AG04450 (cell line): Measurements from ENCODE around the gene FSTL5. TPM values are rescaled to one million over a fixed set of nuclear protein-coding genes. Genes with fewer than 3 reads are reported as not detected.

ENCODE experiments used
- CTCF ChIA-PET: fragments of 300-600, 350-600 bp; formaldehyde crosslinking; extraction: SDS; loops from one replicate; lab custom pipeline; 2022; ENCODE audit warnings: antibody characterized with exemption, inconsistent platforms; lab: Charles Lee
- POLR2A ChIA-PET: fragments of 350-600 bp; formaldehyde crosslinking; extraction: SDS; loops from one replicate; lab custom pipeline; 2021; ENCODE audit warnings: antibody characterized with exemption, inconsistent platforms; lab: Yijun Ruan, JAX
- DNase-seq: peaks from one replicate; pipeline ENCODE4 v3.0.0-alpha.2; 2011; ENCODE audit warnings: low read depth, low spot score
- H3K27ac ChIP-seq: one replicate; pipeline ENCODE4 v1.5.1; 2012; ENCODE audit warnings: low read depth, low read length, control low read depth
- H3K27me3 ChIP-seq: one replicate; pipeline ENCODE4 v1.6.0; 2012; ENCODE audit warnings: low read length; ENCODE audit not compliant: control insufficient read depth, insufficient read depth
- H3K4me3 ChIP-seq: 2 replicates; pipeline ENCODE4 v1.5.1; 2011; ENCODE audit warnings: mild to moderate bottlenecking, low read depth, low read length, control low read depth
- H3K9me3 ChIP-seq: 2 replicates; pipeline ENCODE4 v1.5.1; 2012; ENCODE audit warnings: low read length; ENCODE audit not compliant: control insufficient read depth, insufficient read depth
- CTCF ChIP-seq: IDR thresholded peaks from 2 replicates; pipeline ENCODE4 v1.5.1; 2011; ENCODE audit warnings: low read depth, low read length, control low read depth, inconsistent platforms
- polyA plus RNA-seq: library from polyadenylated mRNA; depleted of rRNA; stranded (reverse); fragments of >200 nt; gene quantifications from 2 replicates; pipeline ENCODE4 v1.2.3, GENCODE V29; 2011

Gene FSTL5
- polyA plus RNA-seq, 1 experiment, result not detected

DNA sequence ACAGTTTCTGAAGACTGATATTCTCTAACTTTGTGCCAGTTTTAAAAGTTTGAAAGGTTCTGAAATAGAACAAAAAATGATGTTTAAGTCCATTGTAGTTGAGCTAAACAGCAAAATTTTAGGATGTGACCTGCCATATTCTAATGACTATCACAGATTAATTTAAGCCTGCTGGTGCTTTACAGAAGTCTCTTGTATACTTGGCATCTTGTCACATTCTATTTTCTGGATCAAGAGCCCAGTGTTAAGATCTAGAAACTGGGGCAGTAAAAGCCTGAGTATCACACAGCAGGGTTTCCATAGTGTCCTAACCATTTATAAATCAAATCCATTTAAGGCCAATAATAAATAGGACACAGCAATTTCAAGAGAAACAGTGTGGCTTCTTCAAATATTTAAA, 12.4 kb downstream of the FSTL5 start:
- Histone ChIP-seq H3K4me3 (no peak overlapping the region), H3K9me3 (peaks cover 2% of the 10 kb centered on the region; the same call in 1 of the 2 replicates), H3K27me3 (no peaks in the 10 kb centered on the region), H3K27ac (no peak overlapping the region)
- DNase-seq, result no peak
- TF ChIP-seq CTCF, result no peak
- ChIA-PET CTCF (no interaction called here), POLR2A (no interaction called here)

DNA sequence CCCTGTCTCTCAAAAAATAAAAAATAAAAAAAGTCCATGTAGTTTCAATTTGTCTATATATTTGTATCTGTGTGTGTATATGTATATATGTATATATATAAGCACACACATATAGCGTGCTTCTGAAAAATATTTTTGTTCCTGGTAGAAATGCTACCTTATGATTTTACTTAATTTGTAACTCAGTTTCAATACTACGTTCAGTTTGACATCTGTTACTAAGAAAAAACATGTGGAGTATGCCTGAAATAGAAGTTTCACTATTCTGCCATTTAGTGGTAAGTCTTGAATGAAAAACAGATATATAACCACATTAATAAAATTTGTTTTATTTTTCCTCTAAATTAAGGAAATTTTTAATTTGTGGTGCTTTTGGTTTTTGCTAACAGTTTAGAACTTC, 14.2 kb downstream of the FSTL5 start:
- no peak for DNase-seq
- peaks cover 2% of the 10 kb centered on the region; the same call in 1 of the 2 replicates for H3K9me3 ChIP-seq
- no peaks in the 10 kb centered on the region for H3K27me3 ChIP-seq
- no peak overlapping the region for H3K4me3 ChIP-seq
- TF ChIP-seq CTCF, result no peak
- CTCF ChIA-PET, result no interaction called here
- no peak overlapping the region for H3K27ac ChIP-seq
- POLR2A ChIA-PET, result no interaction called here

GRCh38 chr4:162140051-162140683, 23.6 kb downstream of the FSTL5 start:
- no peaks in the 10 kb centered on the region for H3K27me3 ChIP-seq
- ChIA-PET CTCF (no interaction called here), POLR2A (no interaction called here)
- no peak overlapping the region for H3K27ac ChIP-seq
- no peak for DNase-seq
- no peak for TF ChIP-seq CTCF
- no peak overlapping the region for H3K4me3 ChIP-seq
- no peaks in the 10 kb centered on the region for H3K9me3 ChIP-seq

GRCh38 chr4:162139412-162139811, 24.4 kb downstream of the FSTL5 start:
- H3K27me3 ChIP-seq, result no peaks in the 10 kb centered on the region
- TF ChIP-seq CTCF, result no peak
- CTCF ChIA-PET, result no interaction called here
- POLR2A ChIA-PET, result no interaction called here
- H3K9me3 ChIP-seq, result no peaks in the 10 kb centered on the region
- no peak overlapping the region for H3K27ac ChIP-seq
- no peak overlapping the region for H3K4me3 ChIP-seq
- DNase-seq, result no peak

DNA sequence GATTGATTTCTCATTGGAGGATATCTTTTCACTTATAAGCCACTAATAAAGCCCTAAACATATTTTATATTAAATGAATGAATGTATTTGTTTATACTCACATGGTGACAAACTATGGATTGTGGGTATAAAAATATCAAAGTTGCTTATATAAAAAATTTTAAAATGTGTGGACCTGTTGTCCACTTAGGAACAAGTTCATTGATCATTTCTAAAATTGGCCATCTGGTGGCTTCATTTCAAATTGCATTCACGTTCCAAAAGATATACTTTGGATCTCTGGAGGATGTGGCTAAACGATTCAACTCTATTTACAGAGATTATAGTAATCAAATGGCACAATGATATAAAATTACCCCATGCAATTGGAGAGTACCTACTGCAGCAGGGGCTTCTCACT, 32.5 kb downstream of the FSTL5 start:
- H3K9me3 ChIP-seq, result 0 out of 2 replicates have a peak, but pooled peaks cover 2% of the 10 kb centered on the region
- DNase-seq, result no peak
- ChIA-PET CTCF (no interaction called here), POLR2A (no interaction called here)
- H3K27me3 ChIP-seq, result no peaks in the 10 kb centered on the region
- no peak for TF ChIP-seq CTCF
- no peak overlapping the region for H3K27ac ChIP-seq
- no peak overlapping the region for H3K4me3 ChIP-seq
